Stimulated activated CD4-positive, alpha-beta T cell treated with anti-CD3 and anti-CD28 coated beads, Interleukin-2, amount 100 ng/mL, for 48 hours (primary cell): ENCODE results near the gene SMOC2.
"Not testable (repeated sequence)": the region's sequence is repeated elsewhere in the genome, so short reads cannot be mapped to it uniquely, and the experiment has no call there.

Experiments used
- DNase-seq, 2 donors: peaks; one replicate each; pipeline ENCODE4 v3.0.0-alpha.2; 2020

The SMOC2 gene

DNA sequence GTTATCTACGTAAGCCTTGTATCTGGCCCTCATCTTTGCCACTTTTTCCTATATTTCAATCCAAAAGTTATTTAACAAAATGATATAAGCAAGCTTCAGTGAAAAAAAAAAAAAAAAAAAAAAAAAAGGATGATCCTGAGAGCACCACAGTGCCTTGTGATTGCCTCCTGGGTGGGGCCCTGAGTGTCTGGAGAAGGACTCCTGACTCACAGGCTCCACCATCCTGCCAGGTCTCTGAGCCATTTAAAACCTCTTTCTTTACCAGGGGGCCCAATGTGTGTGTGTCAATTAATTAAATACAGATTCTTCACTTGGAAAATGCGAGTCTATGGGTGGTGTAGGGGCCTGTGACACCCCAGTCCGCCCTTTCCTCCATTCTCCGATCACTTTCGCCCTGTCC lies 105.2 kb downstream of the SMOC2 start:
- DNase-seq, result no peak

DNA sequence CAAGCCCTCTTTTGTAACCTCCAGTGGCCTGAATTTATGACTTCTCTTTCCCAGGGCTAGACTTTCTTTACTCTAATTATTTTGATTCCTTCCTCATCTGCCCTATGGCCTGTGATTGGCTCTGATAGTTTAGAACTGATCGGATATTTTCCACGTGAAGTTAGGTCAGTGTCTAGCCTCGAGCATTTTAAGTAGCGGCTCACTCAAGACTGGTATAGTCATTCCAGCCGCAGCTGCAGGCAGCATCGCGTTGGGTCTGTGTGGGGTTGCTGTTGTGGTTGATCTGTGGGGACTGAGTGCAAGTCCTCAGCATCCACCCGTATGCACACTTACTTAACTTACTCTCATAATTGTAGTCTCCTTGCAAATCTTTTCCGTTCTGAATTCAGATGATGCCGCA lies 105.7 kb downstream of the SMOC2 start:
- no peak for DNase-seq

- no peak for DNase-seq
Measured at GRCh38 chr6:168550326-168550725, 109.3 kb downstream of the SMOC2 start.

- DNase-seq, result no peak
Measured at GRCh38 chr6:168554472-168554871, 113.5 kb downstream of the SMOC2 start.

DNA sequence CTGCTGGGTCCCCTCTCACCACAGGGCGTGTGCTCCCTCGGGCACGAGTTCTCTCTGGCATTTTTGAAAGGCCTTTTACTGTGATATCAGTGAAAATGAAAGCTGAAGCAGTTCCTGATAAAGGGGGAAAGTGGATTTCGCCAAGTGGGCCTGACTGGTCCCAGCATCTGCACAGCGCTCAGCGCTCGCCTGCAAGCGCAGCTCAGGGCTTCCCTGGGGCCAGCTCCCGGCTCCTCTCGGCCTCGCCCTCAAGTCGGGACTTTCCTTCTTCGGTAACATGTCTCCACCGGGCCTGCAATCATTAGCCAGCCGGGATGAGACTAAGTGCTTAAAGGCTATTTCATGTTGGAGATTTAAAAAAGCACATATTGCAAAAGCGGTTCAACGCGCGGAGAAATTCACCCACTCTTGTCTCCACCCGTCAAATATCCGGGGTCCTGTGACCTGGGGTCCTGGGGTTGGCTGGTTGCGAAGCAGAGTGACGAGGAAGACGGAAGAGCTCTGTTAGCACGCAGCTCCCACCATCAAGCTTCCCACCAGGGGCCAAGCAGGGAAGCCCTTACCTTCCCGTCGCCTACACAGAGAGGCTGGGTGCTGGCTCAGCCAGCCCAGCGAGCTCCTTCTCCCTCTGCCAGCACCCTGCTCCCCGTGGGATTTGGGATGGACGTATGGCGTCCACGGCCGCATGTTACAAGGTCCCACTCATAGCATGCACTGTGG lies 114.1 kb downstream of the SMOC2 start:
- no peak for DNase-seq

DNA sequence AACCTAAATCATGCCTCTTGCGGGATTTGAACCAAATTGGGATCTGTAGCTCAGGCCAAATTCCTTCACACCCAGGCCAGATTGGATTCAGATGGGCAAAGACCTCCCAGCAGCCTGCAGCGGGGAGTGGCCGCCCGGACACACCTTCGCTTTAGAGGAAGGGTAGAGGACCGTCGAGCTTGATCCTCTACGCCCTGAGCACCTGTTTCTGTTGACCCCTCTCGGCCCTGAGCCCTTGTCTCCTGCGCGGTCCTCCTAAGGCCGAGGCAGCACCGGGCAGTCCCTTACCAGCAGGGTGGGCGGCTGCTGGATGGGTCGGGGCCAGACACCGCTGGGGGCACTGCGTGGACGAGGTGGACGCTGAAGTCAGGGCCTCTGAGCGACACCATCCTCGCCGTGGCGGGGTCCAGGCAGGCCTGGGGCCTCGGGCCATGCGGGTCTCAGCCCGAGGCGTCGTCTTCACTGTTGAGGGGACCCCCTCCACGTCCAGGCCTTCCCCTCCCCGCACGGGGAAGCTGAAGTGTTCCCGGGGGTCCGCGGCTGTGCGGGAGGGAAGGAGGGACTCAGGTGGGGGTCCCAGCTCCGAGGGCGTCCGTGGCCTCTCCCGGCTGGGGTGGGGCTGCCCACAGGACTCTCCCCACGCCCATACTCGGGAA lies 114.8 kb downstream of the SMOC2 start:
- no peak for DNase-seq

GRCh38 chr6:168557512-168557911 lies 116.5 kb downstream of the SMOC2 start:
- no peak for DNase-seq

DNA sequence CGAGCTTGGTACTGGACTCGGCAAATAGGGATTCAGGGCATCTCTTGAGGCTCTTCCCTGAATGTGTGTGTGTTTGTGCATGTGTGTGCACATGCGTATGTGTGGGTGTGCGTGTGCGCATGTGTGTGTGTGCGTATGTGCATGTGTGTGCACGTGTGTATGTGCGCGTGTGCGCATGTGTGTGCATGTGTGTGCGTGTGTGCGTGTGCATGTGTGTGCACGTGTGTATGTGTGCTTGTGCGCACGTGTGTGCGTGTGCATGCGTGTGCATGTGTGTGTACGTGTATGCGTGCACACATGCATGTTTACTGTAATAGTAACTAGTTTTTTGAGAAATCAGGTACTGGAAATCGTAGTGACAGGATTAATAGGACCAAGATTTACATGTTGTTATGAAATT lies 117.7 kb downstream of the SMOC2 start:
- DNase-seq, result no peak

GRCh38 chr6:168559574-168560098 lies 118.7 kb downstream of the SMOC2 start:
- DNase-seq, result no peak

DNA sequence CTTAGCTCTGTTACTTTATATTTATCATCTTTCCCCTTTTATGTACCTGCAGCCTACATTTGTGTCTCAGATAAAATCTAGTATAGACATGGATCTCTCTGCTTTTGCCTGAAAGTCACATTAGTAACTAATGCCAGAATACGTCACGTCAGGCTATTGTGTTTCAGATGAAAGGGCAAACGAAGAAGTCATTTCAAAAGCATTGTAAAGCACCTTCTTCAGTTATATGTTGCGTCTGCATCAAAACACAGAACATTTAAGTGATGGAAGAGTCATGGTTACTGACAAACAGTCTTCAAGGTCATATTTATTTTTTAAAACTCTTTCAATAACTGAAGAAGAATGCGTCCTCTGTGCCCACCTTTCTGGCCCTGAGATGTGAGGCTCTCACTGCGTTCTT lies 119.1 kb downstream of the SMOC2 start:
- DNase-seq, result no peak

GRCh38 chr6:168562576-168563151 lies 121.7 kb downstream of the SMOC2 start:
- no peak for DNase-seq

DNA sequence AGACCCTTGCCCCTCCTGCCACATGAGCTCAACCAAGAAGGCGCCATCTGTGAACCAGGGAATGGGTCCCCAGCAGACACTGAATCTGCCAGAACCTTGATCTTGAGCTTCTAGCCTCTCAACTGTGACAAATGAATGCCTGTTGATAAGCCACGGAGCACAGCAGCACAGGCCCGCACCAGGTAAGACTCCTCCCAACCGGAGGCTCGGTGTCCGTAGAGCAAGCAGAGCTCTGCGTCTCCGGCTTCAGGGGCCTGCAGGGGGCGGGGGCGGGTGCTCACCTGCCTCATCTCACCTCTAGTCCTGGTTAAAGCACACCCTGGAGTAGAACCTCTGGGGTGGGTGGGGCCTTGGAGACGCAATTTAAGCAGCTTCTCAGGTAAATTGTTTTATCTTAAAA lies 122.7 kb downstream of the SMOC2 start:
- DNase-seq, result no peak

GRCh38 chr6:168565112-168565511 lies 124.1 kb downstream of the SMOC2 start:
- DNase-seq, result no peak

DNA sequence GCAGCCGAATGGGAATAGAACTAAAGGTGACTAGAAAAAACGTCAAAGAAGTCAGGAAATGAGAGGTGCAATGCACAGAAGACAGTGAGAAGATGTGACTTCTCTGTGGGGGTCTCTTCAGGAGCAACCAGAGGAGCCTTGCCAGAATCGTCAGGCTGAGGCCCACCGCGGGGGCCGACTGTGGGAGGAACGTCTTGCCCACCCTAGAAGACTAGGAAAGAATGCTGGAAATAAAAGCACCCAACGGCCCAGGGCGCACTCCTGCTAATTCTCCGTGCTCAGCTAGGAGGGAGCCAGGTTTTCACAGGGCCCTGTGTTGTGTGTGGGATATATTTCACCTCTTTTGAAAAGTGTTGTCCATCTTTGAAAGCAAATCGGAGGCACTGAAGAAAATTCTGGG lies 129.2 kb downstream of the SMOC2 start:
- no peak for DNase-seq

DNA sequence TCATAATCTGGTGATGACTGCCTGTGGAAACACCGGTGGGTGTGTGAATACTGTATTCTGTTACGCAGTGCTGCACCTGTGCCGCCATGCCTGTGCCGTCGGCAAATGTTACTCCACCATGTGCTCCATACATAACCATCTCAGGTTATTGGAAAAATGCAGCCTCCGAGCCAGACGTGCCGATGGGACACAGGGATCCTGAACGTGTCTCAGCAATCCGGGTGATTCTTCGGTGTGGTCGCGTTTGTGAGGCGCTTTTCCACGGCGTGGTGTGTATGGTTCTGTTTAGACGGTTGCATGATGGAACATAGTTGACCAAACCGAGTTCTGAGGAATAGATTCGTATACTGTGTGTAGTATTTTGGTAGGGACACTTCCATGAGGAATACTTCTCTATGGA lies 130.3 kb downstream of the SMOC2 start:
- no peak for DNase-seq

GRCh38 chr6:168573276-168573835 lies 132.4 kb downstream of the SMOC2 start:
- DNase-seq, result not testable (repeated sequence)

DNA sequence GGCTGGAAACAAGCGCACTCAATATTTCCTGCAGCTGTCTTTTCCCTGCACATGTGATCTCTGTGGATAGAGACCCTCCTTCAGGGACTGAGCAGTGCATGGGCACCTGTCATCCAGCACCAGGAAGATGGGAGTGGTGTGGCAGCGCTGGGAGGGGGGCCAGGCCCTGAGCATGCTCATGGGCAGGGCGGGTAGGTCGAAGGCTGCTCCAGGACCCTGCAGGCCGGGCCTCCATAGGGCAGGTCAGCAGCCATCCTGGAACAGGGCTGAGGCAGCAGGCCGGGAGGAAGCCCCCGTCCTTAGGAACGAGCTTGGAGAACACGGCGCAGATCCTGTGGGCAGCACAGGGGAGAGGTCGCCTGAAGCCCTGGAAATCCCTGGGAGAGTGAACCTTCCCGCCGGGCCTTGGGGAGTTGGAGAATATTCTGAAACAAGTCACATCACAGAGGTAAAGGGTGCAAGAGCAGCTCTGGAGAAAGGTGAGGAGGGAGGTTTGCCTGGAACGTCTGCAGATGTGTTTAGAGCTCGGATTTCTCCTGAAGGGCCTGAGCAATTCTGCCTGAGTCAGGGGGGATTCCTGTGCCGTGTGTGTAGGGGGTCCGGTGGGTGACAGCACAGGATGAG lies 133.2 kb downstream of the SMOC2 start:
- no peak for DNase-seq

DNA sequence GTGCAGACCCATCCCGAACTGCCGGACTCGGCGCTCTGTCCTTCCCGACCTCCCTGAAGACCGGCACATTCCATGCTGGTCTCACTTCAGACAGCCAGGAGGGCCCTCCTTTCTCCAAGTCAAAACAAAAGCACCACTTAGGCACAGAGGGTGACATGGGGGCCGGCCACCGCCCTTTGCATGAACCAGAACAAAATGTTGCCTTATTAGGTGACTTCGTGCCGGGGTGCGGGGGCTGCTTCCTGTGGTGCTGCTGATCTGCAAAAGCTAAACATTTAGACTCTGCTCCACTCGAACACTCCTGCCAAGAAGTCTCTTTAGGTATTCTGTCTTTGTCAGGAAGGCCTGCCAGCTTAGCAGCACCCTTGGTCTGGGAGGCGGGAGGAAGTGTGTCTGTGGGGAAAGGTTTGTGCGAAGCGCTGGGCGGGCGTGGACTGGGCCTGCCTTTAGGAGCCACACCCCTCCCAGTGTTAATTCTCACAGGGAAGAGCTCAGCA lies 133.8 kb downstream of the SMOC2 start:
- no peak for DNase-seq

DNA sequence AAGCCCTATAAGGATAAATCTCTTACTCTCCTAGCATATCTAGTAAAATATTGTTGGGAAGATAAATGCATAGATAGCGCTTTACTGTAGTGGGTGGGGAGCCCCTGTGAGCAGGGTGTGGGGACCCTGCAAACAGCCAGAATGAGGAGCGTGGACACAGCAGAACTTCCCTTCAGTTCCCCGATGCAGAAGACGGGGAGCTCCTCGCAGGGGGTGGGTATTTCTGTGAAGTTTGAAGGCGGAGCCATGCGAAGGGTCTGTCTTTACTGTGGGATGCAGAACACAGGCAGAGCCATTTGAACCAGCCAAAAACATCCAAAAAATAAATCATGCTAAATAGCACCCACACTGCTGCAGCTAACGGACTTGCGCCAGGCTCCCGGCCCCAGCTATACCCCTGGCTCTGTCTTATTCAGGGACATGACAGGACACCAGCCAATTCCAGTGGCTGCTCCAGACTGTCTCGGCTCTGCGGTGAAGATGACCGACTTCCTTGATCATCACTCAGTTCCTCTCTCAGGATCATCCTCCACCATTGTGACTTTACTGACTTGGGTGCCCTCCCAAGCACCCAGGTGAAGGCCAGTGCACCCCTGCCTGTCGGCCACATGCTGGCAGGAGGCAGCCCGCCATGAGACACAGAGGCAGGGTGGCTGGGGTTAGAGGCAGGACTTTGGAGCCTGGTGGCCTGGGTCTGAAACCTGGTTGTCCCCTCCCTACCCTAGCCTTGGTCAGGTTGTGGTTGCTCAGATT lies 134.5 kb downstream of the SMOC2 start:
- DNase-seq, result no peak

GRCh38 chr6:168576388-168576787 lies 135.4 kb downstream of the SMOC2 start:
- no peak for DNase-seq

GRCh38 chr6:168577496-168577895 lies 136.5 kb downstream of the SMOC2 start:
- DNase-seq, result no peak

DNA sequence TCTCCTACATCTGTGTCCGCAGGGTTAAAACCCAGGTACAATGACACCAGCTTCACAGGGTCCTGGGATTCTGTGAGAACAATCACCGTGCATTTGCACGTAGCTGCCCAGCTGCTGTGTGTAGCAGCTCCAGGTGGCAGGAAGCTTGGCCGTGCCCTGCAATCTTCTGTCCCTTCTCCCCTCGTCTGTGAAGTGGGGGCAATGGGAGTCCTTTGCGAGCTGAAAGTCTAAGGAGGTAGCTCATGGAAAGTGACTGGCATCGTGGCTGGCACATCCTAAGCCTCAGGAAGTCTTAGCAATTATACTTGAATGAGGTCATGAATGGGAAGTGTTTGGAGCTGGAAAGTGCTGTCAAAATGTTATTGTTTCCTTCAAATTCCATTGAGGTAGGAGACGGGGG lies 137.1 kb downstream of the SMOC2 start:
- DNase-seq, result no peak
